Right lobe of liver (tissue), 6 donors: ENCODE measurements around the gene UBB. TPM values are rescaled to one million over a fixed set of nuclear protein-coding genes. Genes with fewer than 3 reads are reported as not detected.
A peak's percentile ranks its signal among the peaks of the same experiment; 100 is the strongest.

Experiments used
- ATAC-seq, 4 donors: fragments of 200-7000 bp; cut with Tn5 transposase; one replicate each; pipeline ENCODE4 v1.9.1; 2020; ENCODE audit warnings: mild to moderate bottlenecking in 4 of 4, moderate library complexity in 4 of 4
- DNase-seq, 3 donors: peaks; one replicate each; pipeline ENCODE4 v3.0.0-alpha.2; 2020
- H3K27ac ChIP-seq, 3 donors: fragments of 200-600 bp; one replicate each; pipeline ENCODE4 v1.8.0; 2022
- H3K27me3 ChIP-seq, 2 donors: fragments of 200-600 bp; one replicate each; pipeline ENCODE4 v1.8.0; 2022
- H3K36me3 ChIP-seq, 4 donors: fragments of 200-600 bp; sonication (generic) in 1 of 4; one replicate each; pipeline versions ENCODE4 v1.5.1 to v1.8.0; 2017 to 2022; ENCODE audit warnings: control low read depth in 1 of 4
- H3K4me1 ChIP-seq, 4 donors: fragments of 200-600 bp; sonication (generic) in 1 of 4; one replicate each; pipeline versions ENCODE4 v1.5.1 to v1.8.0; 2017 to 2022; ENCODE audit warnings: control low read depth in 1 of 4
- H3K4me3 ChIP-seq, 3 donors: fragments of 200-600 bp; one replicate each; pipeline ENCODE4 v1.8.0; 2022
- H3K9me3 ChIP-seq, 4 donors: fragments of 200-600 bp; sonication (generic) in 1 of 4; one replicate each; pipeline versions ENCODE4 v1.5.1 to v1.8.0; 2017 to 2022; ENCODE audit warnings: control low read depth in 1 of 4
- CTCF ChIP-seq, 4 donors: fragments of 200-600 bp in 3 of 4; fragments of 450-650 bp in 1 of 4; IDR thresholded peaks; one replicate each; pipeline versions ENCODE4 v1.5.1 to v1.8.0; 2016 to 2022; ENCODE audit warnings: antibody characterized with exemption in 4 of 4, mild to moderate bottlenecking in 2 of 4
- POLR2A ChIP-seq: fragments of 450-650 bp; IDR thresholded peaks from one replicate; pipeline ENCODE4 v1.6.1; 2017; ENCODE audit warnings: antibody characterized with exemption, mild to moderate bottlenecking
- WGBS: methylation state at CpG from one replicate; pipeline ENCODE4 v1.1.6; 2018; ENCODE audit warnings: low coverage, low lambda C conversion rate; ENCODE audit not compliant: insufficient coverage; ENCODE audit errors: missing lambda C conversion rate; 5-methylcytosine and 5-hydroxymethylcytosine counted together
- intact Hi-C, 2 donors: fragments of 100-400 bp; cut with DNase I; formaldehyde crosslinking; loops; one replicate each; pipeline versions ENCODE4 v1.11.2 to v1.14.1; 2022
- total RNA-seq, 6 experiments: library from RNA; depleted of rRNA in 2 of 6; stranded (reverse); fragments of >200 nt in 2 of 6; fragmentation: NEBNext Ultra II Directional in 3 of 6; extraction: Animal tissue kit (Norgen Biotek cat#: 25700) in 3 of 6; gene quantifications; one replicate each; pipeline versions ENCODE4 v1.1.0 to v1.2.4, GENCODE V29; 2016 to 2023
- donor health status: DM: no; HTN: yes; CAD: no.
- donor health status: DM: no; HTN: no; CAD: no.
- donor health status: DM: no; HTN: no; CAD: no.
- donor health status: DM: no; HTN: yes; CAD: no.
- donor health status: DM: no; HTN: yes; CAD: no.

Gene UBB
- total RNA-seq, 6 experiments from 2014 or later: 1,045 to 2,319 (median 1,420) TPM

DNA sequence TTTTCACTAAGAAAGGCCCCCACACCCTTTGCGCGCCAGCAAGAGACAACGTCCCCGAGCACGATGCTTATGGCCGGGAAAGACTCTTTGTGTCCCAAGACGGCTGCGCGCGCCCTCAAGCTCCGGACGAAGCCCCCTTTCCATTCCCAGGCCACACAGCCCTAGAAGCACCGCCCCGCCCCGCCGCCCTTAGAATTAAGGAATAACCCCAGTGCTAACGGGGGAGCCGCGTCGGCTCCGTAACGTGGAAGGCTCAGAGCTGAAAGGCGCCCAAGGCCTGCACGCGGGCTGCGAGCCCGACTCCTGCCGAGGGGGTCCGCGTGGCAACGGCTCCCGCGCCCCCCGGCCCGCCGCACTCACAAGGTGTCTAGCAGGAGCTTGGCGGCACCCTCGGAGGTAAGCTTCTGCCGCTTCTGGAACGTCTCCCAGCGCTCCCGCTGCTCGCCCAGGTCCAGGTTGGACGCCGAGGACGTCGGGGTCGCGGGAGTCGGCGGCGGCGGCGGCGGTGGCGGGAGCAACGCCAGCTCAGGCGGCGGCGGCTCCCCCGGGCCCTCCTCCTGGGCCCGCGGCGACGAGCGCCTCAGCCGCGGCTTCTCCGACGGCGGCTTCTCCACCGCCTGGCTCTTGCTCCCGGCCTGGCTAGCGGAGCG, 28.1 kb upstream of the UBB start:
- ATAC-seq (peak; percentile 42 to 69 (median 59)), DNase-seq (peak; percentile 52 to 60 (median 57))
- WGBS: 1% methylated on average over 15 of the region's 75 CpGs
- peak overlapping the region; percentile 86 to 90 (median 87) for H3K27ac ChIP-seq
- no peaks in the 10 kb centered on the region for H3K9me3 ChIP-seq
- H3K27me3 ChIP-seq: no peaks in the 10 kb centered on the region
- H3K4me3 ChIP-seq: peak overlapping the region; percentile 66 to 82 (median 78)
- TF ChIP-seq POLR2A (no peak), CTCF (IDR thresholded peaks at IDR 0.05) (no peak)
- peaks cover 0 to 14% (median 0%) of the 10 kb centered on the region in 4 donors for H3K36me3 ChIP-seq
- intact Hi-C loops: no loop called here
- peaks cover 0 to 10% (median 5%) of the 10 kb centered on the region in 4 donors for H3K4me1 ChIP-seq

- H3K4me3 ChIP-seq: peak within 1 kb of the TSS; percentile 66 to 82 (median 78)
- intact Hi-C loops: no loop called here
- TF ChIP-seq CTCF (IDR thresholded peaks at IDR 0.05) (peak in 2 of 4 donors; percentile 13 to 58), POLR2A (peak; percentile 74)
- no peaks in the 10 kb centered on the region for H3K27me3 ChIP-seq
- no peaks in the 10 kb centered on the region for H3K9me3 ChIP-seq
- WGBS: 61% methylated on average over 12 of the region's 83 CpGs
- peak; percentile 77 to 87 (median 82) for ATAC-seq
- peak; percentile 62 to 71 (median 64) for DNase-seq
- peak within 1 kb of the TSS; percentile 86 to 90 (median 87) for H3K27ac ChIP-seq
- H3K4me1 ChIP-seq: peaks cover 0 to 10% (median 5%) of the 10 kb centered on the region in 4 donors
- peaks cover 0 to 9% (median 0%) of the 10 kb centered on the region in 4 donors for H3K36me3 ChIP-seq
Measured at GRCh38 chr17:16353317-16354174, 27.3 kb upstream of the UBB start, which contains the start of gene CENPV. Gene CENPV (minus strand): TSS chr17:16353469. CDS start chr17:16353436, 33 bp downstream.

GRCh38 chr17:16354585-16354984, 26.3 kb upstream of the UBB start:
- peaks cover 0 to 10% (median 5%) of the 10 kb centered on the region in 4 donors for H3K4me1 ChIP-seq
- WGBS: 83% methylated on average over 1 of the region's 14 CpGs
- ATAC-seq (no peak), DNase-seq (no peak)
- no peaks in the 10 kb centered on the region for H3K27me3 ChIP-seq
- intact Hi-C loops: no loop called here
- no peak overlapping the region for H3K27ac ChIP-seq
- H3K4me3 ChIP-seq: no peak overlapping the region
- peaks cover 0 to under 1% (median 0%) of the 10 kb centered on the region in 4 donors for H3K36me3 ChIP-seq
- H3K9me3 ChIP-seq: no peaks in the 10 kb centered on the region
- no peak for TF ChIP-seq POLR2A
- TF ChIP-seq CTCF (IDR thresholded peaks at IDR 0.05): no peak

- no peak overlapping the region for H3K4me3 ChIP-seq
- no peak for ATAC-seq
- no peak overlapping the region for H3K27ac ChIP-seq
- DNase-seq: no peak
- H3K9me3 ChIP-seq: no peaks in the 10 kb centered on the region
- no peaks in the 10 kb centered on the region for H3K36me3 ChIP-seq
- intact Hi-C loops: no loop called here
- no peaks in the 10 kb centered on the region for H3K4me1 ChIP-seq
- TF ChIP-seq POLR2A: no peak
- TF ChIP-seq CTCF (IDR thresholded peaks at IDR 0.05): no peak
- no peaks in the 10 kb centered on the region for H3K27me3 ChIP-seq
Measured at GRCh38 chr17:16358394-16358793, 22.5 kb upstream of the UBB start.
